HCEC 1CT (cell line): ENCODE data around the gene PDE6H.

ENCODE experiments used
- DNase-seq: peaks from one replicate; pipeline ENCODE4 v3.0.0-alpha.2; 2017

PDE6H gene

GRCh38 chr12:14972816-14973215, at the start of gene PDE6H:
Gene PDE6H, plus strand, starts transcription at chr12:14973042. Its CDS starts 4,971 bp downstream, at chr12:14978013.
- no peak for DNase-seq

GRCh38 chr12:14923944-14924343, 48.9 kb upstream of the PDE6H start:
- DNase-seq, result no peak

GRCh38 chr12:14924541-14924940, 48.3 kb upstream of the PDE6H start:
- no peak for DNase-seq

- DNase-seq, result no peak
Measured at GRCh38 chr12:14927267-14927666, 45.6 kb upstream of the PDE6H start.

- DNase-seq, result no peak
Measured at GRCh38 chr12:14928931-14929330, 43.9 kb upstream of the PDE6H start.

- DNase-seq, result no peak
Measured at GRCh38 chr12:14930299-14930698, 42.5 kb upstream of the PDE6H start.

GRCh38 chr12:14931359-14931758, 41.5 kb upstream of the PDE6H start:
- no peak for DNase-seq

- no peak for DNase-seq
Measured at GRCh38 chr12:14931791-14932560, 40.9 kb upstream of the PDE6H start.

- DNase-seq, result no peak
Measured at GRCh38 chr12:14934511-14934910, 38.3 kb upstream of the PDE6H start.

GRCh38 chr12:14935031-14935430, 37.8 kb upstream of the PDE6H start:
- no peak for DNase-seq

- DNase-seq, result no peak
Measured at GRCh38 chr12:14936224-14936861, 36.5 kb upstream of the PDE6H start.

GRCh38 chr12:14937014-14937413, 35.8 kb upstream of the PDE6H start:
- DNase-seq, result no peak

GRCh38 chr12:14937689-14938088, 35.2 kb upstream of the PDE6H start:
- no peak for DNase-seq

- DNase-seq, result no peak
Measured at GRCh38 chr12:14938301-14938700, 34.5 kb upstream of the PDE6H start, which contains the start of gene ERP27. Gene ERP27, minus strand, starts transcription at chr12:14938537. Its CDS starts 29 bp downstream, at chr12:14938508.

- DNase-seq, result no peak
Measured at GRCh38 chr12:14941369-14941768, 31.5 kb upstream of the PDE6H start.

- DNase-seq, result no peak
Measured at GRCh38 chr12:14942196-14942931, 30.5 kb upstream of the PDE6H start.

GRCh38 chr12:14946162-14946561, 26.7 kb upstream of the PDE6H start:
- DNase-seq, result no peak

- DNase-seq, result peak; percentile 24
Measured at GRCh38 chr12:14946861-14947260, 26.0 kb upstream of the PDE6H start.

GRCh38 chr12:14948672-14949071, 24.2 kb upstream of the PDE6H start:
- DNase-seq, result peak; percentile 84

- no peak for DNase-seq
Measured at GRCh38 chr12:14949631-14950030, 23.2 kb upstream of the PDE6H start.

- DNase-seq, result no peak
Measured at GRCh38 chr12:14950421-14950820, 22.4 kb upstream of the PDE6H start.

GRCh38 chr12:14950982-14951746, 21.7 kb upstream of the PDE6H start:
- no peak for DNase-seq

- DNase-seq, result no peak
Measured at GRCh38 chr12:14951851-14952250, 21.0 kb upstream of the PDE6H start.
